NCI-H748 treated with DMSO at 0.1 percent for 48 hours (cell line): ENCODE data around the gene DEPP1.

ENCODE experiments used
- DNase-seq: peaks from one replicate; lab custom pipeline; 2025; lab: John Stamatoyannopoulos, UW

Gene DEPP1

DNA sequence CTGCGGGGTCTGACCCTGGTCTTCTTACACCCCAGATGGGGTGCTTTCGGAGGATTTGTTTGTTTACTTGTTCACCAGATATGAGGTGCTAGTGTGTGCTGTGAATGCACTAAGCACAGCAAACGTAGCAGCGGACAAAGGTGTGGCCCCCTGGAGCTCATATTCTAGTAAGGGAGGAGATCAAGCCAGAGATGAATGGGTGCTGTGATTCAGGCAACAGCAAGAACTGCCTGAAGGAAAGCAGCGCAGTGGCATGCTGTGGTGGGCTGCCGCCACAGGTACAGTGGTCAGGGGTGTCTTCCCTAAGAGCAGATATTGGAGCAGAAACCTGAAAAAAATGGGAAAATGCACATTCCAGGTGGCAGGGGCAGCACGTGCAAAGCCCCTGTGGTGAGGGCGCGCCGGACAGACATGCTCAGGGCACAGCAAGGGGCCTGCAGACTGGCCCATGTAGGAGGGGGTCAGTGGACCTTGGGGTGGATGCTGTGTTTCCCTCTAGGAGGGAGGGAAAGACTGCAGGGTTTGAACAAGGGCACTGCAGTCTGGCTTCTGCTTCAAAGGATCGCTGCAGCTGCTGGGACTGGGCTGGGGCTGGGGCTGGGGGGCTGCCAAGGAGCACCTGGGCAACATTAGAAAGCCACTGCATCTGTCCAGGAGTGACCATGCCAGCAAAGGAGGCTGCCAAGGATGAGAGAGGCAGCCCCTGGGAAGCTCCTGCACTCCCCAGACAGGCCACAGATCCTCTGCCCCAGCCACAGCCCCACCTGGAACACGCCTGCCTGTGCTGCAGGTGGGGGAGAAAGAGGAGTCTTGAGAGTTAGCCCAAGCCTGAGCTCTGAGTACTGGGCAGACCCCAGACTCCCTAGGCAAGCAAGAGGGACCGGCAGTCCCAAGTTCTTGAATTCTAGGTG is 927 bp upstream of the DEPP1 start:
- no peak for DNase-seq

DNA sequence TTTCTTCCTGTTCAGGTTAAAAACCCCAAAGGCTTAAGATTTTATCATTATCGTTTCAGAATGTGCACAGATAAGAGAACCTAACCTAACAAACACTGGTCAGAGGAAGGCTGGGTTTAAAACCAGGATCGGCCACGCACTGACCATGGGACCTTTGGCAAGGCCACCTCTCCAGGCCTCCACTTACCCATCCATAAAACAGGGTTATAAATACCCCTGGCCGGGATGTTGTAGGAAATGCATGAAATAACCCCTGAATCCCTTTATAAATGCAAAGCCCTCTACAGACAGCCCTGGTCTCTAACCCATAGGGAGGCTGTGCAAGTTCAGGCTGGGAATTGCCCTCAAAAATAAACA is 418 bp downstream of the DEPP1 start:
- no peak for DNase-seq

DNA sequence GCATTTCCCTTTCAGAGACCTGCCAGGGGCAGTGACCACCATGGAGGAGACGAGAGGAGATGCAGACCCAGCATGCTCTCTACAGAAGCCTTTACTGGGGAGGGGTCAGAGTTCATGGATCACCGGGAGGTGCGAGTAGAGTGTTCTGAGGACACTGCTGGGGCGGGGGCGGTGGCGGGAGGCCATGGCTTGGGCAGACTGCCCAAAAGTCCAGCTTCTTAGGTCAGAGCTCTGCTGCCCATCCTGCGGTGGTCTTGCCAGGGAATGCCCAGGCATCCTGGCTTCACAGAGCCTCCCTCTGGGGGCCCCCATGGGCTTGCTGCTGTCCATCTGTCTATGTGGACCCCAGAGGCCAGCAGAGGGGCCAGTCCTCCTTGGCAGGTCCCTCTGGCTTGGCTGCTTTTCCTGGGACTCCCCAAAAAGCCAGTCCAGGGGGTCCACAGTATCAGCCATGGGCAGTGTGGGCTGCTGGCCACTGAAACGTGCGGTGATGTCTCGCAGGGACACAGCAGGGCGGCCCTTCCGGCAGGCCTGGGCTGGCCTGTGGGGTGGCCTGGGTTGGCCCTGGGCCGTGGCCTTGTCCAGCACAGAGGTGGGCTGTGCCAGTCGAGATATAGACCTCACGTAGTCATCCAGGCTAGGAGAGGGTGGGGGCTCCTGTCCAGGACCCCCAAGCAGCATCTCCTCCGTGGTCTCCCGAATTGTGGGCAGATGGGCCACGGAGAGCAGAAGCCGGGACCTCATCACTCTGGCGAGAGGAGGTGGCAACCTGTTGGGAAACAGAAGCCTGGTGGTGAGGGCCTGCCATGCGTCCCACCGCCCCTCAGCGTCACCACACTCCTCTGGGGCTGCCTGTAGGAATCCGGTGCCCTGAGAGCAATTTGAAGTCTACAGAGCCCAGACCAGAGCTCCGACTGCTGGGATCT is 1.1 kb downstream of the DEPP1 start:
- no peak for DNase-seq

DNA sequence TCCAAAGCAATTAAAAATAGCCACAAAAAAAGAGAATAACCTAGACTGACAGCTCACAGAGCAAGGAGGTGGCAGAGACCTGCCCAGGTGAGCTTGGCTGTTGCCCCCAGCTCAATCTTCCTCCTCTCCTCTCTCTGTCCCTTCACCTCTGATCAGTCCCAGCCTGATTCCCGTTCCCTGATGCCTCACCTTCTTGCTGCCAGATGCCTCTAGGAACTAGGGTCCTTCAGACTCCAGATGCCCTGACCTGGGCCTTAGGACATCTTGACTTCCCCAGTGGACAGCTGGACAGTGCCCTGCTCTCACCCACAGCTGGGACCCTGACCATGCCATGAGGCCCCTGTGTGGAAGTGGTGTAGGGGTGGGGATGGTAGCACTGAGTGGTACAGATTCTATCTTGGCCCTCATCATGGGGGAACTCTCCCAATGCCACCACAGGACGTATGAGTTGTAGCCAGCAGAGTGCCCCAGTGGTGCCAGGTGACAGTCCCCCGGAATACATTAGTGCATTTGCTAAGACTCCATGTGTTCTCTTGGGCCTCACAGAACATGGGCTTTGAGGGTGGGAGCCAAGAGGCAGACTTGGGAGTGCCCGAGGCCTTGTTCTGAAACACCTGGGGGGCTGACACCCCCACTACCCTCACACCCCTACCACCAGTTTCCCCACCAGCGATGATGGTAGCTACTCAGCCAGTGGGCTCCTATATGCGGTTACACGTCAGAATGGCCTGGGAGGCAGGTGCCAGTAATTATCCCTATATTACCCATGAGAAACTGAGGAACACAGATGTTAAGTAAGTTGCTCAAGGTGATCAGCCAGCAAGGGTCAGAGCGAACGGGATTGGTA is 2.0 kb downstream of the DEPP1 start:
- DNase-seq, result no peak

DNA sequence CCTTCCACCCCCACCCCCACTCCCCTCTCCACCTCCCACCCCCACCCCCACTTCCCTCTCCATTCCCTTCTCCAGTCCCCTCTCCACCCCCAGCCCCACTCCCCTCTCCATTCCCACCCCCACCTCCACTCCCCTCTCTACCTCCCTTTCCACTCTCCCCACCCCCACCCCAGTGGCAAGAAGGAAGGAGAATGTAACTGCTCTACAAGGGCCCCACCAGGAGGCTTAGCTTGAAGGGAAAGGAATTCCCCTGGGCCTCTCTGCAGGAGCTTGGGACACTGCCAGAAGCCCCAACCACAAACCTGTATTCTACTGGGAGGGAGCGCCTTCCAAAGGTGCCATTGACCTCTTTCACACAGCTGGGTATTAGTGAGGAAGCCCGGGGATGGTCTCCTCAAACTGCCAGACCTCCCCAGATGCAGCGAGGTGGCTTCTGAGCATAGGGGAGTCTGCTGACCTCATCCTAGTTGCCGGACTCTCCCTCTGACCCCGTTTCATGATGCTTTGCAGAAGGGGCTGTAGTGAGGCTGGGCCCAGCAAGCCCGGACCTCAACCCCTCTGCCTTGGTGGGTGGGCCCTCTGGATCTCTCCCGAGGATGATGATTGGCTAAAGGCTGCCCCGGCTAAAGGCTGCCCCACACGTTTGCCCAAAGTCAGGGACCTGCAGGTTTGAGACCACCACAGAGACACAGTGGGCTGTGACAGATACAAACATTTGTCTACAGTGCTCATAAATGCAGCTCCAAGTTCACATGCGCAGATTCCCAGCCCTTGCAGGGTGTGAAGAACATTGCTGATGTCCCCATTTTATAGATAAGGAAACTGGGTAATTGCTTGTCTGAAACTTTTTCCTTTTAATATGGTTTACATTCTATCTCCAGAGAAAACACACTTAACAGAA is 2.9 kb downstream of the DEPP1 start:
- no peak for DNase-seq

DNA sequence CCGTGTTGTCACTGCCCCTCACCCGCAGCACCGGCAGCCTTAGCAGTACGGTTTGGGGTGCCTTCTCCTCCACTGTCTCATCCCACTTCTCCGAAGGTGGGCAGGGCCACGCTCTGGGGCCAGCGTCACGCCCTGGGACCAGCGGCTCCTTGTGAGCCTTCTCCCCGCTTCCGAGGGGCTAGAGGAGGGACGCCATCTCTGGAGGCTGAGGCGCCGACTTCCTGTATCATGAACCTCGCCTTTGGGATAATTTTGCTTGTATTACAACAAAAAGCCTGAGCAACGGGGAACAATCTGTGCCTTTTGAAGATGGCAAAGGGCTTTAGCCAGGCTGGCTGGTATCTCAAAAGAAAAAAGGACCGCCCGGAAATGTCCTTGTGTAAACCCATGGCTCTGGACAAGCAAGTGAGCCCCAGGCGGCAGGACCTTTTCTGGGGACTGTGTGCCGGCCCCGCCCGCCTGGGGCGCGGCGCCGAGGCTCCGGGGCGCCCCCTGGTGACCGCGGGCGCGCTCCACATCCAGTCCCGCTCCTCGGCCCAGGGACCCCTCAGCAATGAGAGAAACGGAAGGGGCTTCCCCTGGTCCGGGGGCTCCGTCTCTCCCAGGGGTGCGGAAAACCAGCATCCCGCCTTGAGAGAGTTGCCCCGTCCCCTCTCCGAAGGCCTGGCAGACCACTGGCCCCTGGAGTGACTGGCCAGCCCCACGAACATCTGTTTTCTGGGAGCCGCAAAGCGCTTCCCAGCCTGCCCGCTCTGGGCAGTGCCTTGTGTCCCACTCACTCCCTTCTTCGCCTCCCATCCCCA is 3.8 kb downstream of the DEPP1 start:
- DNase-seq, result peak; percentile 12

DNA sequence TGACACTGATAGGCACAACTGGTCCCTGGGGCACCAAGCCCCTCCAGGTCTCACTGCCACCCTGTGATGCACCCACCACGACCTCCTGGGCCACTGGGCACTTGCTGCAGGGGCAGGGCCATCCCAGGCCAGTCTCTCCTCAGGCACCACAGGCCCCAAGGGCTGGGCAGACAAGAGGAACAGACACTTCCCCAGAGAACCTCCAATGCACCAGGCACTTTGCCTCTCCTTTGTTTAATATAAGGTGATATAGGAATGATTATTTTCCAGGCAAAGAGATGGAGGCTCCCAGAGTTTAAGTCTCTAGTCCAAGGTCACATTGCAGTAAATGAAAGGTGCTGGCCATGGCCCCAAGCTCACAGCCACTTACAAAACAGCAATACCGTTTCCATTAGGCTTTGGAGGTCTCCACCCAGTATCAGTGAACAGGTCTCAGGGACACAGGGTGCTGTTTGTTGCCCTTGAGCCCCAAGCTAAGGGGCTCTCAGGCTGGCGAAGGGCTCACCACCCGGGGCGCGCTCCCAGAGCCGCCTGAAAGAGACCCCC is 4.5 kb downstream of the DEPP1 start:
- no peak for DNase-seq

DNA sequence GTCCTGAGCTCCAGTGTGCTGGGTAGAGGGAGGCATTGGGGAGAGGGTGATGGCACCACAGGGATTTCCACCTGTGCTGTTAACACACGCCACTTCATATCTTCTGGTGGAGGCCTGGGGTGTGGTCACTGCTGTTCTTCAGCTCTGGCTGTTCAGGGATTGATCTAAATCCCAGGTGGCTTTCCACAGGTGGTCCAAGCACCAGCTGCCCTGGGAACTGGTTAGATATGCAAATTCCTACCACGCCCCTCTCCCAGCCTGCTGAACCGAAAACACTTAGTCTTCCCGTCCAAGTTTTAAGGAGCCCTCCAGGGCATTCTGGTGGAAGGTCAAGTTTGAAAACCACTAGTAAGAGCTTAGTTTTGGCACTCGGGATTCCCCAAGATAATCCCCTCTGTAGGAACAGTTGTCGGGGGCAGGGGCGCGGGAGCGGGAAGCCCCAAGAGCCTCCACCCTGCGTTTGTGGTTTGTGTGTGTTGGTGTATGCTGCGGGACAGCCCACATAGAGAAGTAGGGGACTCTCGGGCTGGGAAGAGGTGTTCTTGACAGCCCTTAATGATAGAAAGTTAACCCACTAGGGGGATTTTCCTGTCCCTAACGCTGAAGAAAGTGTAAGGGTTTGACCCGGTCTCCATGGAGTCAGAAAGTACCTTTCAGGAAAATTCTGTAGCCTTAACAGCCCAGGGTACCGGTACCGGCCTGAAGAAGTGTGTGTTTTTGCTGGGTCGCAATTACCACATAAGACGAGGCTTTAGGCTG is 5.1 kb downstream of the DEPP1 start:
- no peak for DNase-seq

DNA sequence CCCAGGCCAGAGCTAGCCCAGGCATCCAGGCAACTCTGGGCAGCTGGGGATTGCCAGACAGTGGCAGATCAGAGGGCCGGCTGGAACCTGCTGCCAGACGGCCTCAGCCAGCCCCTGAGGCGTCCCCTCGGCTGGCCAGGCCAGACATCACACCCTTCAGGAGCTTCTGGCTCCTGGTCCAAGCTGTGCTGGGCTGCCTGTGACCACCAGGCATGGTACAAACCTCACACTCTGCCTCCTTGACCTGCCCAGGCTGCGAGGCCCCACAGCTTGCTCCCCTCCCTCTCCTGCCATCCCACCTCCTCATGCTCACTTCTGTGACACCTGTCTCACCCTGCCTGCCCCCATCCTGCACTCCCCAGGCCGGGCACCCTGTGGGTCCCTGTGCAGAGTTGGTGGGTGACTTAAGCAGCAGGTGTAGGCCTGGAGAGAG is 5.7 kb downstream of the DEPP1 start:
- DNase-seq, result no peak

DNA sequence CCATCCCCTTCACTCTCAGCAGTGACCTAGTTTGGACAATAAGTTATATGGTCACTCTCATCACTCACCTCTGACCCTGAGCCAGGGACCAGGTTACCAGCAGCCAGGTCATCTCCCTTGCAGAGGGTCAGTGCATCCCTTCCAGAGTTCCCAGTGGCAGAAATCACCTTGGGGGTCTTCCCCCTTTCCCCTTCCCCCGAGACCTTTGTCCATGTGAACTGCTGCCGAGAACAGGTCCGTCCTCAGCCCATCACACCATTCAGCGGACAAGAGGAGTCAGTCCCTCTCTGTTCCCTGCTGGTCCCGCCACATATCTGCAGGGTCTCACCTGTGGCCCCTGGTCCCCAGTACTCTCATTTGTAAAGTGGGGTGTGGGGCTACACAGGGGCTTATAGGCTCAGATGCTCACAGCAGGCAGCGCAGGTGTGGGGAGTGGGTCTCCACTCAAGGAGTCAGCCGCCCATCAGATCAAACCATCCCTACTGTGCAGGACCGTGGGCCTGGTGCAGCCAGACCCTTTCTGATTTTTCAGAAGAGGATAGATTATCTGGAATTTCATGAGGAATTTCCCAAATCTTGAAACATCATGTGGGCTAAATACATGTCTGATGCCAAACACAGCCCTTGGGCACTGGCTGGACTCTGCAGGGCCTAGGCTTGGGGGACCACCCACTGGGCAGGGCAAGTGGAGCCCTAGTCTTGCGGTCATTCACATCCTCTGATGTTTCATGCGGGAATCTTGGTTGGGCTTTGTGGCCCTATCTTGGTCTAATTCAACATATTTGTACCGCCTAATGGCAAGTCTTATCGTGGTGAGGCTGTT is 6.5 kb downstream of the DEPP1 start:
- DNase-seq, result no peak

DNA sequence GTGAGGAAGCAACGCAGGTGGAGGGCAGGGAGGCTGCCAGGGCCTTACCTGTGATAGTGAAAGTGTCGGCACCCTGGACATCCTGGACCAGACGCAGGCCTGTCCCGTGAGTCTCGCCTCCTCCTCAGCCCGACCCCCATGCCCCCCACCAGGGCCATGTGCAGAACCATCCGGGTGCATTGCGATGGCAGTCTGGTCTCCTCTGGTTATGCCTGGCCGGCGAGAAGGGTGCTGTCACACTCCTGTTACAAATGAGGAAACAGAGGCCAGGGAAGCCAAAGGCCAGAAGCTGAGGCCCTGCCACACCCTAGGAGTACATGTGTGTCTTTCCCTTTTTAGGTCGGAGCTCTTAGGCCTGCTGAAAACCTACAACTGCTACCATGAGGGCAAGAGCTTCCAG is 7.2 kb downstream of the DEPP1 start:
- DNase-seq, result no peak

DNA sequence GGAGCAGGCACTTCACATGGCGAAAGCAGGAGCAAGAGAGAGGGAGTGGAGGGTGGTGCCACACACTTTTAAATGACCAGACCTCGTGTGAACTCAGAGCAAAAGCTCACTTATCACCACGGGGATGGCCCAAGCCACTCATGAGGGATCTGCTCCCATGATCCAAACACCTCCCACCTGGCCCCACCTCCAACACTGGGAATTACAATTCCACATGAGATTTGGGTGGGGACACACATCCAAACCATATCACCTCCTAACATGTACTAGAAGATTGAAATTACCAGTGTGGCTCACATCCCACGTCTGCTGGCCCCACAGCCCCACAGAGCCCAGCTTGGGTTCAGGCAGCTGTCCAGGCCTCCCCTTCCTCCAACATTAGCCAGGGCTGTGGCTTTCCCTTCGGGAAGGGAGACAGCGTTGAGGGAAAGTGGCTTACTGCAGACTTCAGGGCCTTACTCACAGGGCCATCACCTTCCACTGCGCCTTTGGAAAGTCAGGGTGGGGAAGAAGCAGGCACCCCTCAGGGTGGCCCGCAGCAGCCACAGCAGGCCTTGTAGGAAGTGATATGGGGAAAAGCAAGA is 7.7 kb downstream of the DEPP1 start:
- no peak for DNase-seq

DNA sequence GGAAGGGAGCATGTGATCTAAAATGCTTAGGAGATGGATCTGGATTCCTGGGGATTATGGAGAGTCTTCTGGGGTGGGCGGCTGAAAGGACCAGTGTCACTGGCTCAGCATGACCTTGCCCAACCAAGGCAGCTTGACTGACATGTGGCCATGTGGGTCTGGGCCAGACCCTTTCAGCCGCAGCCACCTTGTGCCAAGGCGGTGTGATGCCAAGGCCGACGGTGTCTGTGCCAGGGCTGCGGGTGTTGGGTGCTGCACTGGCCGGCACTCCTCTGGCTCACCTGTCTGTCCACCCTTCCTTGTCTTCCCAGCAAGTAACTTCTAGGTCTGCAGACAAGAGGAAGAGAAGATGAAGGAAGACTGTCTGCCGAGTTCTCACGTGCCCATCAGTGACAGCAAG is 8.8 kb downstream of the DEPP1 start:
- no peak for DNase-seq

DNA sequence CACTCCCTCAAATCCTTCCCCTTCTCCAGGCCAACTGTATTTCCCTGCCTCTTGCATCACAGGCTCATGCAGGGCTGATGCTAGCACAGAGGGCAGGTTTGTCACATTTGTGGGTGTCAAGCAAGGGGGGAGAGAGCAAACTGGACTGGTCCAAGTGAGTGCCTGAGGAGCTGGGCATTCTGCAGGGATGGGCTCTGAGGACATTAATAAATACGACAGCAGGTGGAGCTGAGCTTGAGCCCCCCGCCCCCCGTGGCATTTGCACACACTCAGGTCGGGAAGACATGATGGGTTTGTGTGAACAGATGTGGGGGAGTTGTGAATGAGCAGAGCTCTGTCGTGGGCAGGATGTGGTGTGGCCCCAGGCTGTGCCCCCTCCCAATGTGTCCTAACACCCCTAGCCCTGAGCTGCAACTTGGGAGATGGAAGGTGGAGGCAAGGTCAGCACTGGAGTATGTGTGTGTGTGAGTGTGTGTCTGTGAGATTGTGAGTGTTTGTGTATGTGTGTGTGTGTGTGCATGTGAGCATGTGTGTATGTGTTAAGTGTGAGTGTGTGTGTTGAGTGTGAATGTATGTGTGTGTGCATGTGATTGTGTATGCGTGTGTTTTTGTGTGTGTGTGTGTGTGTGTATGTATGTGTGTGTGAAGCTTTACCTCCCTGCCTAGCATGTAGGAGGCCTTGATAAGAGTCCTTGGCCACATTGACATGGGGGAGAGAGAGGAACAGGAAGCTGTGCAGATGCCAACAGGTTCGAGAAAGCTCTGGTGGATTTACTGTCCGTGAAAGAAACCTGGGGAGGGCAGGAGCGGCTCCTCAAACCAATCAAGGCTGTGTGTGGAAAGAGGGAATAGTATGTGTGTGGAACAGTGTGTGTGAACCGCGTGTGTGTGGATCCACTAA is 9.9 kb downstream of the DEPP1 start:
- DNase-seq, result no peak

DNA sequence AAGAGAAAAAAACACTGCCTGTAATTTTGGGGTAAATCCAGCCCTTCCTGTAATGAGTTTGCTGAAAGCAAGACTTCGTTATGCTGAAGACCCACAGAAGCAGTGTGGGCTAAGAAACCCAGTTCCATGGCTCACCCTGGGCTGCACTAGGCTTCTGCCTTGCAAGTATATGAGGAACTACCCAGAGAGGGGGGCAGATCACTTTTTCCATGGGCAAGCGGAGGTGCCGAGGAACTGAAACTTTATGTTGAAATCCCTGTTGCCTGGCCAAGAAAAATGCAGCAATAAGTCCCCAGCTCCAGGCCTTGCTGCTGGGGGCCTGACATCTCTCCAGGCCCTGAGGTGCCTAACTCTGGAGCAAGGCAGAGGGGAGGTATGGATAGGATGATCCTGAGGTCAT is 10.5 kb downstream of the DEPP1 start:
- no peak for DNase-seq

DNA sequence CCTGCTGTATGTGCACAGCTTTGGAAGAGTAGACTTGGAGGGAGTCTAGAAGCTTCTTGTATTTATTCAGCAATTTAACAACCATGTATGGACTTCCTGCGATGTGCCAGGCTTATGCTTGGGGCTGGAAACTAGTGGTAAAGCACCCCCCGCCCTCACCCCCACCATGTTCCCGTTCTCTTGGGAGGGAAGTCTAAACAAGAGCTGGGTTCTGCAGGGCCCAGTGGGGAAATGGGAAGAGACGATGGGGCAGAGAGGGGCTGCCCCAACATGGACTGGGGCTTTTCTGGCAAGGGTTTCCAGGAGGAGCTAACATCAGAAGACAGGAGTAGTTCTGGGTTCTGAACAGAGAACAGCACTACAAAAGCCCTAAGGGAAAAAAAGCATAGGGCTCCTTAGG is 11.0 kb downstream of the DEPP1 start:
- no peak for DNase-seq
